Right cardiac atrium (tissue), 5 donors: ENCODE data around the gene TREX2. TPM values are rescaled to one million over a fixed set of nuclear protein-coding genes. Genes with fewer than 3 reads are reported as not detected.

Source experiments
- ATAC-seq, 2 donors: fragments of 200-7000 bp; cut with Tn5 transposase; one replicate each; pipeline versions ENCODE4 v1.8.0 to v1.9.1; 2020; ENCODE audit warnings: moderate library complexity in 2 of 2, mild to moderate bottlenecking in 1 of 2
- DNase-seq, 3 donors: peaks; one replicate each; pipeline ENCODE4 v3.0.0-alpha.2; 2020
- H3K27ac ChIP-seq: one replicate; pipeline ENCODE4 v1.5.1; 2013; ENCODE audit warnings: mild to moderate bottlenecking, low read length, control low read depth, moderate library complexity
- H3K27me3 ChIP-seq: one replicate; pipeline ENCODE4 v1.6.1; 2013; ENCODE audit not compliant: control insufficient read depth, insufficient read depth
- H3K4me1 ChIP-seq: one replicate; pipeline ENCODE4 v1.6.1; 2013; ENCODE audit warnings: low read length; ENCODE audit not compliant: control insufficient read depth, insufficient read depth
- H3K4me3 ChIP-seq: one replicate; pipeline ENCODE4 v1.5.1; 2013; ENCODE audit warnings: low read length, control low read depth
- H3K9me3 ChIP-seq: one replicate; pipeline ENCODE4 v1.6.1; 2013; ENCODE audit warnings: low read length; ENCODE audit not compliant: control insufficient read depth
- WGBS: extraction: QIAGEN DNeasy Blood & Tissue Kit; methylation state at CpG from one replicate; pipeline ENCODE4 v1.1.7; 2013; 5-methylcytosine and 5-hydroxymethylcytosine counted together
- intact Hi-C, 4 donors: fragments of 100-400 bp; cut with DNase I; formaldehyde crosslinking; loops; one replicate each; pipeline versions ENCODE4 v1.11.0 to v1.14.0; 2022 to 2023
- polyA plus RNA-seq: library from polyadenylated mRNA; stranded (reverse); fragments of 200-250 nt; gene quantifications from one replicate; pipeline ENCODE4 v1.2.3, GENCODE V29; 2013
- total RNA-seq, 4 donors: library from RNA; stranded (reverse); fragmentation: NEBNext Ultra II Directional; extraction: Animal tissue kit (Norgen Biotek cat#: 25700); gene quantifications; one replicate each; pipeline ENCODE4 v1.2.1, GENCODE V29; 2021
- donor health status: healthy with polysubstance abuse.
- donor health status: DM: no; HTN: yes; CAD: no.
- donor health status: DM: no; HTN: no; CAD: no.
- donor health status: DM: no; HTN: yes; CAD: no; lungs with severe emphysema.
- donor health status: DM: yes; HTN: yes; CAD: no.

Gene TREX2
- total and polyA plus RNA-seq, 5 donors = 0.28 to 0.91 (median 0.48) TPM; not detected in 2

- DNase-seq = peak; percentile 72 to 90 (median 89)
Observed at GRCh38 chrX:153488231-153488914, 42.5 kb upstream of the TREX2 start.

DNA sequence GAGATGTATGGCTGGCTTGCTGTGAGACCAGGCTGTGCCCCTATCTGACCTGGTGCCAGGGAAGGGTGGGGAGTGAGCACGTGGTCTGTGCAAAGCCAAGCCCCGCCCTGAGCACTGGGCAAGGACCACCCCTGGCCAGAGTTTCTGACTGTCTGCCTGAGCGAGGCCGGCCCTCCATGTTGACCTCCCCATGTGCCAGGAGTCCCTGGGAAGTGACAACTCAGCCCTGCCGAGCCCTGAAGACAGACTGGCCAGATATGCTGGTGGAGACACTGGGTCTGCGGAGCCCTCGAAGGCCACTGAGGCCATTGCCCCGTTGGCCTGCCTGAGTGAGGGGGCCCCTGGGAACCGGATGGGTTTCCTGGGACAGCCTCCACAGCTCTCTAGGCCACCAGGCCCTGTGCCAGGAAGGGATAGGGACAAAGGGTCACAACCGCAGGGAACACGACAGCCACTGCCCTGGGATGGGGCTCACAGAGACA, 41.8 kb upstream of the TREX2 start:
- Histone ChIP-seq H3K4me3 (no peak overlapping the region), H3K9me3 (no peaks in the 10 kb centered on the region), H3K4me1 (peaks cover 1% of the 10 kb centered on the region), H3K27me3 (no peaks in the 10 kb centered on the region), H3K27ac (peak overlapping the region; percentile 55)
- DNase-seq = peak; percentile 67 to 87 (median 82)
- intact Hi-C loops = no loop called here
- ATAC-seq = peak; percentile 57 to 71
- WGBS = 32% methylated on average over 11 of the region's 11 CpGs

More at GRCh38 chrX:153488231-153488914, 42.5 kb upstream of the TREX2 start:
- intact Hi-C loops = no loop called here
- Histone ChIP-seq H3K4me3 (no peak overlapping the region), H3K9me3 (no peaks in the 10 kb centered on the region), H3K27ac (peak overlapping the region; percentile 55), H3K27me3 (no peaks in the 10 kb centered on the region), H3K4me1 (peaks cover 1% of the 10 kb centered on the region)
- peak; percentile 74 to 77 for ATAC-seq
- 32% methylated on average over 26 of the region's 27 CpGs for WGBS

- no peak overlapping the region for H3K27ac ChIP-seq
- ATAC-seq (no peak), DNase-seq (no peak)
- intact Hi-C loops = no loop called here
- H3K9me3 ChIP-seq = no peaks in the 10 kb centered on the region
- H3K4me3 ChIP-seq = no peak overlapping the region
- no peaks in the 10 kb centered on the region for H3K4me1 ChIP-seq
- 76% methylated on average over 10 of the region's 10 CpGs for WGBS
- no peaks in the 10 kb centered on the region for H3K27me3 ChIP-seq
Observed at GRCh38 chrX:153486171-153486570, 40.3 kb upstream of the TREX2 start.

DNA sequence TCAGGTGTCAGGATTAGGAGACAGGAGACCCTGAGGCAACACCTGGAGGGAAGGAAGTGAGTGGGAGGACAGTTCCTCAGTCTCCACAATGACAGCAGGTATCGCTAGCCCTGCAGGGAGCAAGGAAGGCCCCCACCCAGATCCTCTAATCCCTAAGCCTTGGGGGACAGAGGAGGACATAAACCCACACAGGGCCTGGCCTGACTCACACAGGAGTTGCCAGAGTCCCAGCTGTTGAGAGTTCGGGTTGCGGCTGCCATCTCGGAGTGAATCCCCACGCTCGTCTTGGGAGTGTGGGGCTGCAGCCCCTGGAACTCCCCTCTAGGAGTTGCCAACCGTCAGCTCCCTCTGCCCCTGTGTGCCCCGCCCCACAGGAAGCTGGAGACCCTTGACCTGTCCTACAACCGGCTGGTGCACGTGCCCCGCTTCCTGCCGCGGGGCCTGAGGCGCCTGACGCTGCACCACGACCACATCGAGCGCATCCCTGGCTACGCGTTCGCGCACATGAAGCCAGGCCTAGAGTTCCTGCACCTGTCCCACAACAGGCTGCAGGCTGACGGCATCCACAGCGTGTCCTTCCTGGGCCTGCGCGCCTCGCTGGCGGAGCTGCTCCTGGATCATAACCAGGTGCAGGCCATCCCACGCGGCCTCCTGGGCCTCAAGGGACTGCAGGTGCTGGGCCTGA, 39.7 kb upstream of the TREX2 start:
- intact Hi-C loops = no loop called here
- 76% methylated on average over 30 of the region's 30 CpGs for WGBS
- no peak overlapping the region for H3K27ac ChIP-seq

GRCh38 chrX:153482376-153483015, 36.6 kb upstream of the TREX2 start:
- no peak overlapping the region for H3K4me3 ChIP-seq
- no peaks in the 10 kb centered on the region for H3K9me3 ChIP-seq
- no peak for DNase-seq
- ATAC-seq = no peak
- H3K27me3 ChIP-seq = no peaks in the 10 kb centered on the region
- no peaks in the 10 kb centered on the region for H3K4me1 ChIP-seq
- no peak overlapping the region for H3K27ac ChIP-seq
- 73% methylated on average over 23 of the region's 23 CpGs for WGBS
- intact Hi-C loops = no loop called here

More for the DNA sequence above, 39.7 kb upstream of the TREX2 start:
- ATAC-seq (no peak), DNase-seq (no peak)
- Histone ChIP-seq H3K4me1 (no peaks in the 10 kb centered on the region), H3K4me3 (no peak overlapping the region), H3K9me3 (no peaks in the 10 kb centered on the region), H3K27me3 (no peaks in the 10 kb centered on the region)

DNA sequence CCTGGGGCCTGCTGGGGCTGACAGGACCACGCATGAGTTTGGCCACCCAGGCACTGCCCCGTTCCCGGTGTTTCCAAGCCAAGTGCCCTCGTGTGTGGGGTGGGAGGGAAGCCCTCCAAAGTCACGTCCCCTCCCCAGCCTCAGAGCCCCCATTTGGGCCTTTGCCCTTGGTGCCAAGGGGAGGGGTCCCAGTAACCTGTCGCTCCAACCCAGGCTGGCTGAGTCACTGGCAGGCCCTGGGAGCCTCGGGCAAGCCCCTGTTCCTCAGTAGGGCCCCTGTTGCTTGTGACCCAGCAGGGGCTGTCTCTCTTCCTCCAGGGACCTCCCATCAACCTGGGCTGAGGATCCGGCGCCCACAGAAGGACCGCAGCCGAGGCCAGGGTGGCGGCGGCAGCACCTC, 35.2 kb upstream of the TREX2 start:
- Histone ChIP-seq H3K9me3 (no peaks in the 10 kb centered on the region), H3K4me1 (peaks cover 4% of the 10 kb centered on the region), H3K27me3 (no peaks in the 10 kb centered on the region), H3K27ac (no peak overlapping the region), H3K4me3 (no peak overlapping the region)
- WGBS = 91% methylated on average over 13 of the region's 13 CpGs
- ATAC-seq = no peak
- intact Hi-C loops = no loop called here
- no peak for DNase-seq

DNA sequence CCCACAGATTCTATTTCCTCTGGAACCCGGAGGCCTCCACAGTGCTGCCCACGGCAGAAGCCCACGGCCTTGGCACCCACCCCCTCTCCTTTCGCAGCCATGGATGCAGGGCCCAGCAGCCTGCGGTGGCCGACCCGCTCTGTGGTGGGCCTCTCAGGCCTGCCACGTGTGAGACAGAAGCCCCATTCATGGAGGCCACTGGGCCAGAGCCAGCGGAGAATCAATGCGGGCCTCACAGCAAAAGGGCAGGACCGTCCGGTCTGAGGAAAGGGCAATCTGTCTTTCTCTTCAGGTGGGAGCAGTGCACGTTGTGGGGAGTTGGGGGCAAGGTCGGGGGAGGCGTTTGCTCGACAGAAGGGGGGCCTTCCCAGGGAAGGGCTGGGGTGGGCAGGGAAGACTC, 32.9 kb upstream of the TREX2 start:
- no peak for DNase-seq
- intact Hi-C loops = no loop called here
- no peaks in the 10 kb centered on the region for H3K27me3 ChIP-seq
- H3K9me3 ChIP-seq = no peaks in the 10 kb centered on the region
- H3K27ac ChIP-seq = no peak overlapping the region
- peaks cover 6% of the 10 kb centered on the region for H3K4me1 ChIP-seq
- no peak overlapping the region for H3K4me3 ChIP-seq
- no peak for ATAC-seq
- WGBS = 82% methylated on average over 16 of the region's 16 CpGs

DNA sequence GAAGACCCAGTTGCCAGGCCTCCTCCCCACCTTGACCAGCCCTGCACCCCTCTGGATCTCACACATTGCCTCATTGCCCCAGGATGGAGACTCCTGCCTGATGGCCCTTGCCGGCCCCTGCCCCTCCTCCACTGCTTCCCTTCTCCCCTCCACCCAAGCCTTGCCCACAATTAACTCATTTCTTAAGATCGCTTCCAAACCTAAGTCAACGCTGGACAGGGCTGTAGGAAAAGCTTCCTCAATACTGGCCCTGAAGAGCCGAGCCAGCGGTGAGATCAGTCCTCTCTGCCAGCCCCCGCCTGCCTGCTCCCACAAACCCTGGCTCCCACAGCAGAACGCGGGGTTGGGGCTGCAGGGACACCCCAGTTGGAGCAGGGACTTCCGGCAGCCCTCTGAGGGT, 32.0 kb upstream of the TREX2 start:
- intact Hi-C loops = no loop called here

DNA sequence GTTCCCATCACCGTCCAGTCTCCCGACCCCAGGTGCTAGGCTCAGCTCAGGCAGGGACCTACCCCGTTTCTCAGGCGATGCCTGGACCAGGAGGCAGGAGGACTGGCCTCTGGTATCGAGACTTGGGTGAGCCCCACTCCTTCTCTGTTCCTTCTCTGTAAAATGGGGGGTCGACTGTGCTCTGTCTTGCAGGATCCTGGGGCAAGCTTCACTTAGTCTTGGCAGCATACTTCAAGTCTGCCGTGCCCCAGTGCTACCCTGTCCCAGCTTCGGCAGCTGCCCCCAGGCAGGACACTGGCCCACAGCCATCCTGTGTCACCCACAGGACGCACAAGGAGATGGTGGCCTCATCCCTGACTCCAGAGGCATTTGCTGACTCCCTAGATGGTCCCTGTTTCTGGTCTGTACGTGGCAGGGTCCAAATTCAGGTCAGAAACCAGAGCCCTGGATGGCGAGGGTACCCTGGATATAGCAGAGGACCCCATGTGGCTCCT, 31.6 kb upstream of the TREX2 start:
- 44% methylated on average over 11 of the region's 11 CpGs for WGBS
- Histone ChIP-seq H3K27me3 (no peaks in the 10 kb centered on the region), H3K4me1 (peaks cover 6% of the 10 kb centered on the region), H3K9me3 (no peaks in the 10 kb centered on the region), H3K4me3 (no peak overlapping the region), H3K27ac (peak overlapping the region; percentile 3)
- DNase-seq = no peak
- no peak for ATAC-seq
- intact Hi-C loops = no loop called here

More for the DNA sequence above, 32.0 kb upstream of the TREX2 start:
- Histone ChIP-seq H3K27me3 (no peaks in the 10 kb centered on the region), H3K4me3 (no peak overlapping the region), H3K4me1 (peaks cover 6% of the 10 kb centered on the region), H3K27ac (peak overlapping the region; percentile 3), H3K9me3 (no peaks in the 10 kb centered on the region)
- ATAC-seq (peak; percentile 23 to 47), DNase-seq (peak in 2 of 3 donors; percentile 45 to 79)
- 55% methylated on average over 9 of the region's 9 CpGs for WGBS

GRCh38 chrX:153476666-153477363, 31.0 kb upstream of the TREX2 start:
- WGBS = 38% methylated on average over 16 of the region's 16 CpGs
- Histone ChIP-seq H3K27me3 (no peaks in the 10 kb centered on the region), H3K9me3 (no peaks in the 10 kb centered on the region), H3K4me3 (no peak overlapping the region), H3K4me1 (peaks cover 6% of the 10 kb centered on the region), H3K27ac (peak overlapping the region; percentile 87)
- intact Hi-C loops = no loop called here
- ATAC-seq = peak; percentile 56 to 65
- DNase-seq = peak; percentile 78 to 88 (median 87)
